Mesenchymal stem cell (in vitro differentiated cells and primary cell): ENCODE measurements around the gene SUSD2.
"Not testable (repeated sequence)": the region's sequence is repeated elsewhere in the genome, so short reads cannot be mapped to it uniquely, and the experiment has no call there.

Experiments used
- DNase-seq: peaks from one replicate; pipeline ENCODE4 v3.0.0-alpha.2; 2013
- H2AFZ ChIP-seq: one replicate; pipeline ENCODE4 v1.6.1; 2013; ENCODE audit warnings: low read depth, mild to moderate bottlenecking, control low read depth, inconsistent platforms, low read length, moderate library complexity
- H2AK5ac ChIP-seq: 2 replicates; pipeline ENCODE4 v1.6.1; 2013; ENCODE audit warnings: low read length, moderate library complexity, mild to moderate bottlenecking, inconsistent platforms; ENCODE audit not compliant: severe bottlenecking
- H2BK120ac ChIP-seq: one replicate; pipeline ENCODE4 v1.6.1; 2013; ENCODE audit warnings: low read depth, mild to moderate bottlenecking, inconsistent platforms, low read length, moderate library complexity
- H2BK12ac ChIP-seq, 2 experiments: one replicate each; pipeline ENCODE4 v1.6.1; 2013; ENCODE audit warnings: inconsistent platforms in 2 of 2, low read length in 2 of 2, mild to moderate bottlenecking in 2 of 2, moderate library complexity in 2 of 2, control low read depth in 1 of 2
- H2BK15ac ChIP-seq: one replicate; pipeline ENCODE4 v1.6.1; 2013; ENCODE audit warnings: mild to moderate bottlenecking, low read depth, inconsistent platforms; ENCODE audit not compliant: poor library complexity, severe bottlenecking
- H2BK5ac ChIP-seq: 2 replicates; pipeline ENCODE4 v1.6.1; 2013; ENCODE audit warnings: low read depth, mild to moderate bottlenecking, low read length, control low read depth, inconsistent platforms; ENCODE audit not compliant: poor library complexity, severe bottlenecking
- H3K14ac ChIP-seq, 2 experiments: one replicate each; pipeline ENCODE4 v1.6.1; 2013; ENCODE audit warnings: inconsistent platforms in 2 of 2, low read length in 2 of 2, control low read depth in 1 of 2, mild to moderate bottlenecking in 1 of 2, moderate library complexity in 1 of 2
- H3K18ac ChIP-seq, 2 experiments: one replicate each; pipeline ENCODE4 v1.6.1; 2013; ENCODE audit warnings: inconsistent platforms in 2 of 2, low read length in 2 of 2, control low read depth in 1 of 2, low read depth in 1 of 2, mild to moderate bottlenecking in 1 of 2
- H3K23ac ChIP-seq, 2 experiments: one replicate each; pipeline ENCODE4 v1.6.1; 2013; ENCODE audit warnings: inconsistent platforms in 2 of 2, low read length in 2 of 2, mild to moderate bottlenecking in 2 of 2, moderate library complexity in 2 of 2, control low read depth in 1 of 2
- H3K27ac ChIP-seq: 2 replicates; pipeline ENCODE4 v1.5.1; 2013; ENCODE audit warnings: mild to moderate bottlenecking, moderate library complexity, low read length, control low read depth, inconsistent platforms; ENCODE audit not compliant: poor library complexity, severe bottlenecking
- H3K27me3 ChIP-seq, 2 experiments: 2 replicates each; pipeline versions ENCODE4 v1.6.1 to v1.7.0; 2013; ENCODE audit warnings: low read length in 2 of 2, mild to moderate bottlenecking in 2 of 2, moderate library complexity in 2 of 2, control low read depth in 1 of 2, inconsistent platforms in 1 of 2; ENCODE audit not compliant: control insufficient read depth in 1 of 2, insufficient read depth in 1 of 2
- H3K36me3 ChIP-seq, 2 experiments: 2 replicates each; pipeline versions ENCODE4 v1.6.1 to v1.7.0; 2013; ENCODE audit warnings: low read length in 2 of 2, control low read depth in 1 of 2, inconsistent platforms in 1 of 2, low read depth in 1 of 2, mild to moderate bottlenecking in 1 of 2; ENCODE audit not compliant: insufficient read depth in 2 of 2, control insufficient read depth in 1 of 2
- H3K4ac ChIP-seq, 2 experiments: one replicate each; pipeline ENCODE4 v1.6.1; 2013; ENCODE audit warnings: inconsistent platforms in 2 of 2, low read length in 2 of 2, mild to moderate bottlenecking in 2 of 2, moderate library complexity in 2 of 2, control low read depth in 1 of 2, low read depth in 1 of 2
- H3K4me1 ChIP-seq: 2 replicates; pipeline ENCODE4 v1.6.1; 2013; ENCODE audit warnings: low read depth, low read length, control low read depth; ENCODE audit not compliant: control insufficient read depth, insufficient read depth
- H3K4me2 ChIP-seq: 2 replicates; pipeline ENCODE4 v1.6.1; 2013; ENCODE audit warnings: low read length, mild to moderate bottlenecking, inconsistent platforms; ENCODE audit not compliant: poor library complexity, severe bottlenecking
- H3K4me3 ChIP-seq, 2 experiments: 2 replicates each; pipeline versions ENCODE4 v1.5.1 to v1.7.0; 2013; ENCODE audit warnings: low read length in 2 of 2, mild to moderate bottlenecking in 2 of 2, control low read depth in 1 of 2, low read depth in 1 of 2; ENCODE audit not compliant: insufficient read depth in 1 of 2
- H3K79me1 ChIP-seq: replicated peaks from 2 replicates; pipeline ENCODE4 v1.6.1; 2013; ENCODE audit warnings: mild to moderate bottlenecking, control low read depth, low read length, inconsistent platforms; ENCODE audit not compliant: poor library complexity, severe bottlenecking
- H3K9ac ChIP-seq: 2 replicates; pipeline ENCODE4 v1.7.0; 2013; ENCODE audit warnings: mild to moderate bottlenecking, low read length, moderate library complexity
- H3K9me3 ChIP-seq: 2 replicates; pipeline ENCODE4 v1.7.0; 2013; ENCODE audit warnings: mild to moderate bottlenecking, low read length; ENCODE audit not compliant: control insufficient read depth
- H4K8ac ChIP-seq: one replicate; pipeline ENCODE4 v1.6.1; 2013; ENCODE audit warnings: inconsistent platforms, mild to moderate bottlenecking, low read length, moderate library complexity
- H4K91ac ChIP-seq: one replicate; pipeline ENCODE4 v1.6.1; 2013; ENCODE audit warnings: mild to moderate bottlenecking, low read length, inconsistent platforms
- WGBS: methylation state at CpG from one replicate; pipeline ENCODE4 v1.1.7; 2013; ENCODE audit warnings: mixed read lengths; 5-methylcytosine and 5-hydroxymethylcytosine counted together

Gene SUSD2

GRCh38 chr22:24198682-24199052 is 17.4 kb downstream of the SUSD2 start:
- Histone ChIP-seq H2BK5ac (no peak overlapping the region), H3K14ac (no peak overlapping the region), H3K27me3 (no peaks in the 10 kb centered on the region), H3K18ac (peak overlapping the region in 1 of 2 experiments; percentile 57), H3K4ac (peak overlapping the region in 1 of 2 experiments; percentile 67), H3K27ac (no peak overlapping the region), H2BK12ac (peak overlapping the region in 1 of 2 experiments; percentile 17), H3K4me1 (peaks cover 6% of the 10 kb centered on the region), H3K9me3 (no peaks in the 10 kb centered on the region), H4K8ac (no peak overlapping the region), H2AK5ac (no peak overlapping the region), H3K23ac (no peak overlapping the region), H3K36me3 (no peaks in the 10 kb centered on the region), H2AFZ (no peak overlapping the region), H3K4me3 (no peak overlapping the region), H4K91ac (no peak overlapping the region), H3K9ac (no peak overlapping the region), H3K79me1 (no peaks in the 10 kb centered on the region), H2BK120ac (no peak overlapping the region), H3K4me2 (no peak overlapping the region), H2BK15ac (no peak overlapping the region)
- no peak for DNase-seq
- 90% methylated on average over 6 of the region's 6 CpGs for WGBS

GRCh38 chr22:24200619-24201212 is 19.4 kb downstream of the SUSD2 start:
- Histone ChIP-seq H2AK5ac (no peak overlapping the region), H2AFZ (no peak overlapping the region), H4K91ac (peak overlapping the region; percentile 75), H3K4me3 (no peak overlapping the region), H3K9me3 (no peaks in the 10 kb centered on the region), H3K27me3 (no peaks in the 10 kb centered on the region), H3K18ac (peak overlapping the region in 1 of 2 experiments; percentile 54), H2BK120ac (no peak overlapping the region), H2BK12ac (peak overlapping the region in 1 of 2 experiments; percentile 17), H3K79me1 (no peaks in the 10 kb centered on the region), H3K4ac (no peak overlapping the region), H2BK15ac (peak overlapping the region; percentile 52), H3K27ac (peak overlapping the region; percentile 18), H3K23ac (no peak overlapping the region), H4K8ac (peak overlapping the region; percentile 72), H3K9ac (no peak overlapping the region), H3K4me2 (no peak overlapping the region), H3K14ac (no peak overlapping the region), H2BK5ac (no peak overlapping the region), H3K36me3 (no peaks in the 10 kb centered on the region), H3K4me1 (peaks cover 6% of the 10 kb centered on the region)
- WGBS, result 77% methylated on average over 4 of the region's 7 CpGs
- DNase-seq, result peak; percentile 35

GRCh38 chr22:24201681-24202614 is 20.7 kb downstream of the SUSD2 start:
- no peak overlapping the region for H3K14ac ChIP-seq
- H2BK15ac ChIP-seq, result peak overlapping the region; percentile 67
- 84% methylated on average over 26 of the region's 26 CpGs for WGBS

GRCh38 chr22:24203856-24204255 is 22.6 kb downstream of the SUSD2 start:
- not testable (repeated sequence) for H3K18ac ChIP-seq, H2BK15ac ChIP-seq, H3K27me3 ChIP-seq, H3K23ac ChIP-seq, H3K9me3 ChIP-seq, H3K4me2 ChIP-seq, H3K14ac ChIP-seq, H3K36me3 ChIP-seq, H3K9ac ChIP-seq, H2AK5ac ChIP-seq, H2AFZ ChIP-seq, H2BK120ac ChIP-seq, DNase-seq, H2BK5ac ChIP-seq, H3K27ac ChIP-seq, H2BK12ac ChIP-seq, H3K4me3 ChIP-seq, H4K8ac ChIP-seq, H4K91ac ChIP-seq, H3K79me1 ChIP-seq, H3K4ac ChIP-seq
- H3K4me1 ChIP-seq, result peaks cover 11% of the 10 kb centered on the region
- 71% methylated on average over 5 of the region's 5 CpGs for WGBS

More at GRCh38 chr22:24201681-24202614, 20.7 kb downstream of the SUSD2 start:
- Histone ChIP-seq H3K4ac (peak overlapping the region in 1 of 2 experiments; percentile 47), H2BK120ac (peak overlapping the region; percentile 11), H3K9me3 (no peaks in the 10 kb centered on the region), H2AK5ac (no peak overlapping the region), H3K36me3 (no peaks in the 10 kb centered on the region), H3K4me3 (no peak overlapping the region), H4K8ac (no peak overlapping the region), H2AFZ (no peak overlapping the region), H3K18ac (peak overlapping the region; percentile 43 to 48), H3K79me1 (no peaks in the 10 kb centered on the region), H2BK5ac (no peak overlapping the region), H2BK12ac (no peak overlapping the region), H3K4me1 (peaks cover 6% of the 10 kb centered on the region), H3K23ac (no peak overlapping the region), H3K4me2 (no peak overlapping the region), H3K27ac (no peak overlapping the region), H3K9ac (no peak overlapping the region), H4K91ac (peak overlapping the region; percentile 39), H3K27me3 (no peaks in the 10 kb centered on the region)
- DNase-seq, result no peak
